ENCODE results near the gene ADGRF1.

GRCh38 chr6:47026679-47027078, 15.5 kb downstream of the ADGRF1 start:
- TF ChIP-seq CTCF (IDR thresholded peaks at IDR 0.05 in 2 of 3, conservative IDR thresholded peaks at IDR 0.05 in 1 of 3; ENCODE audit: borderline replicate concordance in 1 of 3, insufficient read depth in 1 of 3, low read depth in 2 of 3, low read length in 2 of 3) (no peak), ELF1 (IDR thresholded peaks at IDR 0.05; ENCODE audit: borderline replicate concordance, low read depth) (no peak), SRF (IDR thresholded peaks at IDR 0.05; ENCODE audit: low read depth) (no peak), EZH2 (IDR thresholded peaks at IDR 0.05) (no peak), POLR2AphosphoS5 (IDR thresholded peaks at IDR 0.05; ENCODE audit: low read depth, low read length) (no peak), FOSL1 (IDR thresholded peaks at IDR 0.05; ENCODE audit: low read depth) (no peak), POLR2A (IDR thresholded peaks at IDR 0.05; ENCODE audit: borderline replicate concordance, extremely low read depth, insufficient read depth, insufficient read length) (no peak), TCF7L2 (IDR thresholded peaks at IDR 0.05; ENCODE audit: borderline replicate concordance, extremely low read depth, insufficient read depth, insufficient read length) (no peak), SIN3A (IDR thresholded peaks at IDR 0.05; ENCODE audit: low read depth) (no peak), RAD21 (IDR thresholded peaks at IDR 0.05; ENCODE audit: low read depth) (no peak), JUND (IDR thresholded peaks at IDR 0.05) (no peak)
